ENCODE results near the gene NOLC1.
A peak's percentile ranks its signal among the peaks of the same experiment; 100 is the strongest.

Gene NOLC1

GRCh38 chr10:102123223-102123622 lies 29.0 kb upstream of the NOLC1 start:
- TF ChIP-seq, protein P1, sequence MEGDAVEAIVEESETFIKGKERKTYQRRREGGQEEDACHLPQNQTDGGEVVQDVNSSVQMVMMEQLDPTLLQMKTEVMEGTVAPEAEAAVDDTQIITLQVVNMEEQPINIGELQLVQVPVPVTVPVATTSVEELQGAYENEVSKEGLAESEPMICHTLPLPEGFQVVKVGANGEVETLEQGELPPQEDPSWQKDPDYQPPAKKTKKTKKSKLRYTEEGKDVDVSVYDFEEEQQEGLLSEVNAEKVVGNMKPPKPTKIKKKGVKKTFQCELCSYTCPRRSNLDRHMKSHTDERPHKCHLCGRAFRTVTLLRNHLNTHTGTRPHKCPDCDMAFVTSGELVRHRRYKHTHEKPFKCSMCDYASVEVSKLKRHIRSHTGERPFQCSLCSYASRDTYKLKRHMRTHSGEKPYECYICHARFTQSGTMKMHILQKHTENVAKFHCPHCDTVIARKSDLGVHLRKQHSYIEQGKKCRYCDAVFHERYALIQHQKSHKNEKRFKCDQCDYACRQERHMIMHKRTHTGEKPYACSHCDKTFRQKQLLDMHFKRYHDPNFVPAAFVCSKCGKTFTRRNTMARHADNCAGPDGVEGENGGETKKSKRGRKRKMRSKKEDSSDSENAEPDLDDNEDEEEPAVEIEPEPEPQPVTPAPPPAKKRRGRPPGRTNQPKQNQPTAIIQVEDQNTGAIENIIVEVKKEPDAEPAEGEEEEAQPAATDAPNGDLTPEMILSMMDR (conservative IDR thresholded peaks at IDR 0.05; ENCODE audit: low read depth, low read length) = no peak
- no peak overlapping the region for H3K4me3 ChIP-seq (ENCODE audit: low read length)
- no peak for DNase-seq (ENCODE audit: low read depth)

DNA sequence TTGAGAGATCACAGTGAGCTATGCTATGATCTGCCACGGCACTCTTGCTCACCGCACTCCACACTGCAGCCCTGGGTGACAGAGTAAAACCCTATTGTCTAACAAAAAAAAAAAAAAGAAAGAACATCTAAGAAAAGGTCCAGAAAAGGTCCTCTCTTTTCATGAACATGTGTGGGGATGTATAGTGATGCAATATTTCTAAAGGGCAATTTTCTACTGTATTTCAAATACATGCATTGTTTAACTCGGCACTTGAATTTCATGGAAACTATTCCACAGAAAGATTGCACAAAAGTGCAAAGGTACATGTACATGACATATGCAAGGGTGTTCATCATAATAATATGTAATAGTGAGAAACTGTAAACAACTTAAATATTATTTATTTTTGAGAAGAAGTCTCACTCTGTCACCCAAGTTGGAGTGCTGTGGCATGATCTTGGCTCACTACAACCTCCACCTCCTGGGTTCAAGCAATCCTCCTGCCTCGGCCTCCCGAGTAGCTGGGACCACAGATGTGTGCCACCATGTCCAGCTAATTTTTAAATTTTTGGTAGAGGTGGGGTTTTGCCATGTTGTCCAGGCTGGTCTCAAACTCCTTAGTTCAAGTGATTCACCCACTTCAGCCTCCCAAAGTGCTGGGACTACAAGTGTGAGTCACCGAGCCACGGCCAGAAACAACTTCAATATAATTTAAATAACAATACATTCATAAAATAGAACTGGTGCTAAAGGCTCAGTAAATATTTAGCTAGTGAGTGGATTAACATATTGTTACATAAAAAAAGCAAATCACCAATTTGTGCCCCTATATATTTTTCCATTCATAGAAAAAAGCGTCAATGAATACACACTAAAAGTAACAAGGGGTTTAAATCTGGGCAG lies 20.7 kb upstream of the NOLC1 start:
- TF ChIP-seq, protein P1 (conservative IDR thresholded peaks at IDR 0.05; ENCODE audit: low read depth, low read length) = no peak
- DNase-seq (ENCODE audit: low read depth) = no peak
- H3K4me3 ChIP-seq (ENCODE audit: low read length) = no peak overlapping the region

GRCh38 chr10:102132193-102132562 lies 20.0 kb upstream of the NOLC1 start:
- DNase-seq (ENCODE audit: low read depth) = no peak
- TF ChIP-seq, protein P1 (conservative IDR thresholded peaks at IDR 0.05; ENCODE audit: low read depth, low read length) = no peak
- H3K4me3 ChIP-seq (ENCODE audit: low read length) = peak overlapping the region; percentile 90

GRCh38 chr10:102132563-102133372 lies 19.4 kb upstream of the NOLC1 start, which contains the start of gene PPRC1:
PPRC1 (plus strand) TSS chr10:102133040; CDS start chr10:102133069, 29 bp downstream.
- peak; percentile 98 for DNase-seq (ENCODE audit: low read depth)
- H3K4me3 ChIP-seq (ENCODE audit: low read length) = peak within 1 kb of the TSS; percentile 90
- TF ChIP-seq, protein P1 (conservative IDR thresholded peaks at IDR 0.05; ENCODE audit: low read depth, low read length) = peak; percentile 88

DNA sequence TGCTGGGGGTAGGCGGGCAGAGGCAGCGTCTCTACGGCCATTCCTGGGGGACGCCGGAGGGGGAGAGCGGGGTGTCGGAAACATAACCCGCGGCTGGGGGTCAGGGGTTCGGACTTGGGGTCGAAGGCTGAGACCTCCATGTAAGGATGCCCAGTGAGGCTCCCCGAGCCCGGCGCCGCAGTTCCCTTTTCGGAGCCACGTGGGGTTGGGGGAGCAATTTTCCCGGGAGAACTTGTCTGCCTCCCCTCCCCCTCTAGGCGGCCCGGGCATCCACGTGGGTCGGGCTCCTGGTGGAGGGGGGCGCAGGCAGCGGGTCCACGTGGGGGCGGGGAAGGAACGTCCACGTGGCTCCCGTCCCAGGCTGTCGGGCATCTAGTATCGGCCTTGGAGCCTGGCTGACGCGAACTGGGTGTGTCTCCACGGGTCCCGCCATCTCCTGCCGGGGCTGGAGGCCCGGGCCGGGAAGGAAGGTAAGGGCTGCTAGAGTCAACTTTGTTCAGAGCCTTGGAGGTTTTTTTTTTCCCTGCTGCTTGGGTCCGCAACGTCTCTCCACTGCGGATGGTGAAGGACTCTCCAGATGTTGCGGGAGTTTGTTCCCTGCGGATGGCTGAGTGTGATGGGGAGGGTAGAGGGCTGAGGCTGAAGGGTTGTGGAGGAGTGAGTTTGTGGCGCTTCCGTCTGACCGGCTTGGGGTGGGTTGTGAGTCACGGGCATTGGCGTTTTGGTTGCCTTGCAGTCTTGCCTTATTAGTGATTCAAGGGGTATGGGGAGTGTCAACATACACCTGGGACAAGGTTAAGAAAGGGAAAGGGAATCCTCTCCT lies 18.6 kb upstream of the NOLC1 start:
- no peak for DNase-seq (ENCODE audit: low read depth)
- peak overlapping the region; percentile 90 for H3K4me3 ChIP-seq (ENCODE audit: low read length)
- TF ChIP-seq, protein P1 (conservative IDR thresholded peaks at IDR 0.05; ENCODE audit: low read depth, low read length) = no peak

GRCh38 chr10:102134416-102134815 lies 17.8 kb upstream of the NOLC1 start:
- TF ChIP-seq, protein P1 (conservative IDR thresholded peaks at IDR 0.05; ENCODE audit: low read depth, low read length) = no peak
- H3K4me3 ChIP-seq (ENCODE audit: low read length) = peak overlapping the region; percentile 90
- DNase-seq (ENCODE audit: low read depth) = no peak
